Endometrium (tissue), 2 donors: ENCODE results near the gene NR1D2.
"Not testable (repeated sequence)": the region's sequence is repeated elsewhere in the genome, so short reads cannot be mapped to it uniquely, and the experiment has no call there.

ENCODE experiments used
- FAIRE-seq: peaks from 2 replicates; lab custom pipeline; 2012; peaks lifted over from hg19 to GRCh38; lab: Jason Lieb, UNC
- donor health status: control.
- donor health status: control.

Gene NR1D2

DNA sequence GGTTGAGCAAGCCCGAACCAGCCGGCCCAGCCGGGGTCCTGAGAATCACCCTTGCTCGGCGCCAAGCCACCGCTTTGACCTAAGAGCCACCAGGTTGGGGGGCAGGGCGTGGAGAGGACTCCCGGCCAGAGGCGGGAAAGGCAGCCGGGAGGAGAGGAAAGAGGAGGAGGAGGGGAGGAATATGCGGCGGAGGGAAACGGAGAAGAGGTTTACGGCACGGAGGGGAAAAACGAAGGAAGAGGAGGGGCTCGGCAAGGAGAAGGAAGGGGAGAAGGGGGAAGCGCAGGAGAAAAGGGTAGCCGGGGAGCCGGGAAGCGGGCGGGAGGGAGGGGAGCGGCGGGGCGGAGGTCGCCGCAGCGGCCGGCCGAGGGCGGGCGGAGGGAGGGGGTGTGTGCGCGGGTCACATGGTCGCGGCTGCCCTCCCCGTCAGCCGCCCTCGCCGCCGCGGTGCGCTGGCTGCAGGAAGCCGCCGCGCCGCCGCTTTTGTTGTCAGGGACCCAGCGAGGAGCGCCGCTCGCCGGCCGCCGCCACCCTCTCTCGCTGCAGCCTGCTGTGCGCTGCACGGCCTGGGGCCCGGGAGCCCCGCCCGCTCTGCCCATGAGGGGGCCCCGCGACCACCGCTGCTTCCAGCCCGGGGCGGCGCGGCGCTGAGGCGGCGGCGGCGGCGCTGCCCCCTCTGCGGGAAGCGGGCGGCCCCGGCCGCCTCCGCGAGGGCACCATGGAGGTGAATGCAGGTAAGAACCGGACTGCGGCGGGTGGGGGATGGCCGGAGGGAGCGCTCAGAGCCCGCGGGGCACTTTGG is at the start of gene NR1D2:
Gene NR1D2, plus strand, starts transcription at position 426 of the 802 bp plus-strand sequence. Its CDS starts 293 bp downstream, at position 719.
- no peak for FAIRE-seq

DNA sequence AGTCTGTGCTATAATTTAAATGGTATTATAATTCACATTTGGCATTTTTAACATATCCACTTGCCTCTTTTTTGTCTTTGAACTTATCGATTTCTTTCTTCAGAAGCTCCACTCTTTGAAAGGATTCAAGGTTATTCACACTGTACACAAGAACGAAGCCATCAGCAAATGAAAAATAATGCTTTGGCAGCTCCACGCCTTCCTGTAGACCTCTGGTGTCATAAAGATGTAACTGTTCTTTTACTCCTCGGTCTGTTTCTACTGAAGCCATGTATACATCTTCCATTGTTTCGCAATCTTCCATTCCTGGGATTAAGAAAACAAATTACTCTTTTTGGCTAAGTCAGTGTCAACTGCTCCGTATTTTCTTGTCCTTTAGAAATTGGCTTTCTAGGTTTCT is 44.3 kb upstream of the NR1D2 start:
- FAIRE-seq, result no peak

DNA sequence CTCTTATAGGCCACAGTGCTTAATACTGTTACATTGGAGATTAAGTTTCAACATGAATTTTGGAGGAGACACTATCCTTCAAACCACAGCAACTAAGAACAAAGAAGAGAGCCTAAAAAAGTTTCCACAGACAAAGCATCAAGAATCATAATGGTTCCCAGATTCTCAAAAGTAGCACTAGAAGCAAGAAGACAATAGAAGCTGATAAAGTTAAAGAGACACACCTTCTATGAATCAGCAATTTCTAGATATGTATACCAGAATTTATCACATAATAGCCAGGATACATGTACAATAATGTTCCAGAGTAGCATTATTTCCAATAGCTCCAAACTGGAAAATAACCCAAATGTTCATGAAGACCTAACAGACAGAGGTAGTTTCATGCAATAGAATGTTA is 40.5 kb upstream of the NR1D2 start:
- FAIRE-seq, result no peak

DNA sequence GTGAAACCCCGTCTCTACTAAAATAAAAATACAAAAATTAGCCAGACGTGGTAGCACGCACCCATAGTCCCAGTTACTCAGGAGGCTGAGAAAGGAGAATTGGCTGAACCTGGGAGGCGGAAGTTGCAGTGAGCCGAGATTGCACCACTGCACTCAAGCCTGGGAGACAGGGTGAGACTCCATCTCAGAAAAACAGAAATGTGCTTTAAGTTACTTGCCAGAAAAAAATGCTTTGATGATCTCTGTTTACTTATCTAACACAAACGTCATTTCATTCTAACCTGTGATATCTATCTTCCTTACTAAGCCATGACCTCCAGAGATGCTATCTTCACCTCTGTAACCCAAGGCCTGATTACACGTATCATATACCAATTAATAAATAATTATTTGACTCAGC is 35.7 kb upstream of the NR1D2 start:
- no peak for FAIRE-seq

DNA sequence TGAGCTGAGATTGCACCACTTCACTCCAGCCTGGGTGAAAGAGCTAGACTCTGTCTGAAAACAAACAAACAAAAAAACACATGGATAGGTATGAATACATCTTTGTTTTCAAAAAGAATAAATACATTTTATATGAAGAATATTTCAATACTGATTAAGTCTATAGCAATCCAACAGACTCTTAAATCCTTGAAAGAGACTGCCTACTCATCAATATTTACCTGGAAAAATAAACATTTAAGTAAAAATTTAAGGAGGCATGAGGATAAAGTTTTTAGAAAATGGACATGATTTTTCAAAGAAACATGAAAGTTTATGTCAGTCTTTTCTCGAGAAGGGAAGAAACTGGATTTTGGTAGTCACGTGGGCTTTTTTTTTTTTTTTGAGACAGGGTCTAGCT is 33.7 kb upstream of the NR1D2 start:
- FAIRE-seq, result no peak

DNA sequence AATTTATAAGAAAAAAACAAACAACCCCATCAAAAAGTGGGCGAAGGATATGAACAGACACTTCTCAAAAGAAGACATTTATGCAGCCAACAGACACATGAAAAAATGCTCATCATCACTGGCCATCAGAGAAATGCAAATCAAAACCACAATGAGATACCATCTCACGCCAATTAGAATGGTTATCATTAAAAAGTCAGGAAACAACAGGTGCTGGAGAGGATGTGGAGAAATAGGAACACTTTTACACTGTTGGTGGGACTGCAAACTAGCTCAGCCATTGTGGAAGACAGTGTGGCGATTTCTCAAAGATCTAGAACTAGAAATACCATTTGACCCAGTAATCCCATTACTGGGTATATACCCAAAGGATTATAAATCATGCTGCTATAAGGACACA is 32.8 kb upstream of the NR1D2 start:
- FAIRE-seq, result not testable (repeated sequence)

DNA sequence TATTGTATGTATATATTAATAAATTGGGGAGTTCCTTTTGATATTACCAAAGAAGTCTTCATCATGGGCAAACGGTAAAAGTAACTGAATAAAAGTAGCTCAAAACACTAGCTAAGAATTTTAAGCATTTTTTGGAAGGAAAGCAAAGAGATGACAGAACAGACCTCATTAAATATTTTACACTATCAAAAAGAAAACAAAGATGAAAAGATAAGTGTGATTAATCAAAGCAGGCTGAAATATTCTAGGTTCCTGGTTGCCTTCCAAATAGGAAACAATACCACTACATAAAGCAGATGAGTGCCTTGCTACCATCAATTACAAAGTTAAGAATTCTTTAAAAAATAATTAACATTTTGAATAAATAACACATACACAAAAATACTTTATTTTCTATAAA is 31.9 kb upstream of the NR1D2 start:
- FAIRE-seq, result no peak

DNA sequence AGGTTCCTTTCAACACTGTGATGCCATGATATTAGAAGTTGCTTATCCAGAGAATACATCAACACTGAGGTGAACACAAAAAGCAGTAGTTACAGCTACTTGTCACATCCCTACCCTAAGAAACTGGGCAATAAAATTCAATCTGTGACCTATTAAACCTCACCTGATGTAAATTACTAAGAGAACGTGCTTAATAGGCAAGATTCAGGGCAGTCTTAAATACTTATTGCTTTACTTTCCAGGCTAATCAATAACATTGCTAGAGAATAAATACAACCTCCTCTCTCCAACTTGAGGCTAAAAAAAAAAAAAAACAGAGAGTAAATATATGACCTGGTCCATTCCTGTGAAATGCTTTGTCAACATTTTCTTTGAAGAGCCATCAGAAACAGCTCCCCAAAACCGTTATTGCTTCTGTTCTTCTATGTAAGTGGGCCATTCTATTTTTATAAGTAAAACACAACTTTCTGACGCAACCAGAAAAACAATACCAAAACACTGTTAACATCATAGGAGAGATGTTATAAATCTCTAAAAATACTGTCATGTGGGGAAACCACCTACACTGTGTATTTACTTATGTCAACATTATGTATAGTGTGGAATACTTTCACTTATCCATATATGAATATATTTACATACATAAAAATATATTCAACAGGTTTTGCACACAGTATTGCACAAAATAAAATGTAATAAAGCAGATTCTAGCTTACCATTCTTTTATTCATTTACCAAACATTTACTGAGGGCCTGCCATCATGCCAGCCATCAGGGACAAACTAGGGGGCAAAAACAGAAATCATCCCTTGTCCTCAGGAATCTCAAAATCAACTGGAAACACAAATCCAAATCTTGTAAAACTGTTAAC is 31.0 kb upstream of the NR1D2 start:
- FAIRE-seq, result no peak

DNA sequence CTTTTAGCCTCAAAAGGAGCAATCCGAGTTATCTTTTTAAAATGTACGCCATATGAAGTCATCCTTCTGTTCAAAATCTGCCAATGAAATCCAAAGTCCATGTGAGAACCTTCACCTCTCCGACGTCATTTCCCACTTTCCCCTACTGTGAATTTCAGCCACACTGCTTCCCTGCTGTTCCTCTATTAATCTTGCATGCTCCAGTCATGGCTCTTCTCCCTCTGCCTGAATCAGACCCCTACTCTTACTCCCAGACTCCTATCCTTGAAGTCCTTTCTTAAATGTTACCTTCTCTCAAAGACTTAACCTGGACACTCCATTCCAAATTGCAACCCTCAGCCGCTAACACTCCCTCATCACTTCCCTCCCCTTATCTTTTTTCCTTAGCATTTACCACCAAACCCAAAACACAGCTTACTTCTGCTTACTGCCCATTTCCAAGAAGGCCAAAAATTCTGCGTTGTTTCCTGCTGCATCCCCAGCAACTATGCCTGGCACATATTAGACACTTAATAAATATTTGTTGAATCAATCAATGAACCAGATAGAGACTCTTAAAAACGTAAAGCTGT is 29.5 kb upstream of the NR1D2 start:
- FAIRE-seq, result no peak

DNA sequence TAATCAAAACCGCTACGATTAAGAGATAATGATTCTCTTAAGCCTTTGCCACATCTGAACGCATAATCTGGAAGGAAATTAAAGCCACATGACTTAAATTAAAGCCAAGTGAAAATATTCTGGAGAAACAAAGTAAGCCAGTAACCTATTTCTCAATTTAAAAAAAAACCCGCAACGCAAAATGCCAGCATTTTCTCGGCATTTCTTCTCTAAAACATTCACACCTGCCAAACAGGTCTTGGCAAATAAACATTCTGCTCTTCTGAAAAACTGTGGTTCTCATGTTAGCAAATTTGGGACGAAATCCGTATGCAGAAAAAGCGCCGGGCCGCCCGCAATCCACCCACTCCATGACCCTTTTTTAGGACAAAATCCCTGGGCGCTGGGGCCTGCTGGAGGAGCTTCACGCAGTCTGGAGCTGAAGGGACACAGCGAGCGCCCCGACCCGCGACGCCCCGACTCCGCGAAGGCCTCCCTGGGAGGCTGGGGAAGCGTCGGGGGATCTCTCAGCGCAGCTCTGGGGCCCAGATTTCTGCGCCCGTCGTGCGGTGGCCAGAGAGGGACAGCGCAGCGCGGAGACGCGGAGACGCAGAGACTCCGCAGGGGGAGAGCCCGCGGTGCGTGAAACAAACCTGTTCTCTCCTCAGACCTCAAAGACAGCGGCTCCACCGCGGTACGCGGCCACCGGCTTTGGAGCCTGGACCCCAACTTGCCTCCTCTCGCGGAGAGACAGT is 28.8 kb upstream of the NR1D2 start:
- FAIRE-seq, result no peak

DNA sequence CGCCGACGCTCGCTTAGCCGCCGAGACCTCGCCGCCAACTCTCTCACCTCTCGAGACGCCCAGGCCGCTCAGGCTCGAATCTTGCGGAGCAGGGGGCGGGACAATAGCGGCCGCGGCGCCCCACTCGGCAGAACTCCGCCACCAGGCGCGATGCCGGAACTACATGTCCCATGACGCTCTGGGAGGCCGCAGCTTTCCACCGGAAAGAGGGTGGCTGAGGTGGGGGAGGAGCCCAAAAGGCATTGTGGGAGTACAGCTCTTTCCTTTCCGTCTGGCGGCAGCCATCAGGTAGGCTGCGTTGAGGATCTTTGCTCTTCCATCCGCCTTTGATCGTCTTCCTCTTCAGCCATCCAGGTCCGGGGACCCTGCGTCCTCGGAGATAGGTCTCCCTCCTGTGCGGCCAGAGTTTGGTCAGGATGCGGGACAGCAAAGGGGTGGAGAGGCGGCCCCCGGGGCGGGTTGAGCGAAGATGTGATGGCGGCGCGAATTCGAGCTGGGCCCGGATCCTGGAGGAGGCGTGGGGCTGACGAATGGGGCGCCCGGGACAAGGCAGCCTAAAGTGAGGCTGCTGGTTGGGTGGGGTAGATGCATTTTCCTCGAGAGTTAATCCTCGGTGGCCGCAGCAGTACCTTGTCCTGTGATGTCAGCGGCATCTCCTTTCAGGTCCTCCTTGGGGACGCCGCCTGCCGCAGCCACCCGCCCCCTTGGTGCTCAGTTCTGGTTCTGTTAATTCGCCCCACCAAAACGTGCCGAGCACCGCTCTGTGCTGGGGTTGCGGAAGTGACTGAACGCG is 28.0 kb upstream of the NR1D2 start, which contains the start of the genes NKIRAS1 and RPL15:
Gene NKIRAS1, minus strand, starts transcription at position 105 of the 793 bp plus-strand sequence. CDS start 6,086 bp downstream, outside the sequence.
Gene RPL15, plus strand, starts transcription at position 247 of the 793 bp plus-strand sequence. CDS start 728 bp downstream, outside the sequence.
- peak; percentile 51 for FAIRE-seq

DNA sequence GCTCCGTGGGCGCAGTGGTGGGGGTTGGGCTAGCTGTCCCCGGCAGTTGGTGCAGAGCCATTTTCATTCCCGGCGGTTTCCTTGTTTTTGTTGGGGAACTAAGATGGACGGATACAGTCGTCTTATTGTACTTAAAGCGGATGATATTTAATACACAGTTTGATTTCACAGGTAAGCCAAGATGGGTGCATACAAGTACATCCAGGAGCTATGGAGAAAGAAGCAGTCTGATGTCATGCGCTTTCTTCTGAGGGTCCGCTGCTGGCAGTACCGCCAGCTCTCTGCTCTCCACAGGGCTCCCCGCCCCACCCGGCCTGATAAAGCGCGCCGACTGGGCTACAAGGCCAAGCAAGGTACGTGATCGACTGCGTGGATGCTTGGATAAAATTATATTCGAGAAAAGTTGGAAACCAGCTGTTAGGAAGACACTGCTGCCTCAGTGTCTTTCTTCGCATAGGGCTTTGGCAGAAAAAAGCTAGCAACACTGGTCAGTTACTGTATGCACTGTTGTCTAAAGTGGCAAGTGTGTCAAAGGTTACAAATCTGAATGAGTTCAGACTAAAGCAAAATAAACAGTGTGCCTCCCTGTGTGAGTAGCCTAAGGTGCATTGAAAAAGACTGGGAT is 27.3 kb upstream of the NR1D2 start:
- FAIRE-seq, result not testable (repeated sequence)

DNA sequence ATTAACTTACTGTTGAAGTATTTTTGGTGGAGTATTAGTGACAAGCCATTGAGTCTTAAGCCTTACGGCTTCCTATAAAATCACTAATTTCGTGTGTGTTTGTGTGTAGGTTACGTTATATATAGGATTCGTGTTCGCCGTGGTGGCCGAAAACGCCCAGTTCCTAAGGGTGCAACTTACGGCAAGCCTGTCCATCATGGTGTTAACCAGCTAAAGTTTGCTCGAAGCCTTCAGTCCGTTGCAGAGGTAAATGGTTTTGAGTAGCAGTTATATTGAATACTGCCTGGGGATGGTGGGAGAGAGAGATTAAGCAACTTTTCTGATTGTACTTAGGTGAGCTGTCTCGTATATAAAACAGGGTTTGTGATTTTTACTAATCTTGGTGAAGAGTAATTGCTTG is 26.8 kb upstream of the NR1D2 start:
- FAIRE-seq, result not testable (repeated sequence)

DNA sequence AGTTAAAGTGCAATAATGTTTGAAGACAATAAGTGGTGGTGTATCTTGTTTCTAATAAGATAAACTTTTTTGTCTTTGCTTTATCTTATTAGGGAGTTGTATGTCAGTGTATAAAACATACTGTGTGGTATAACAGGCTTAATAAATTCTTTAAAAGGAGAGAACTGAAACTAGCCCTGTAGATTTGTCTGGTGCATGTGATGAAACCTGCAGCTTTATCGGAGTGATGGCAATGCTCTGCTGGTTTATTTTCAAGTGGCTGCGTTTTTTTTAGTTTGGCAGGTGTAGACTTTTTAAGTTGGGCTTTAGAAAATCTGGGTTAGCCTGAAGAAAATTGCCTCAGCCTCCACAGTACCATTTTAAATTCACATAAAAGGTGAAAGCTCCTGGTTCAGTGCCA is 25.5 kb upstream of the NR1D2 start:
- no peak for FAIRE-seq

DNA sequence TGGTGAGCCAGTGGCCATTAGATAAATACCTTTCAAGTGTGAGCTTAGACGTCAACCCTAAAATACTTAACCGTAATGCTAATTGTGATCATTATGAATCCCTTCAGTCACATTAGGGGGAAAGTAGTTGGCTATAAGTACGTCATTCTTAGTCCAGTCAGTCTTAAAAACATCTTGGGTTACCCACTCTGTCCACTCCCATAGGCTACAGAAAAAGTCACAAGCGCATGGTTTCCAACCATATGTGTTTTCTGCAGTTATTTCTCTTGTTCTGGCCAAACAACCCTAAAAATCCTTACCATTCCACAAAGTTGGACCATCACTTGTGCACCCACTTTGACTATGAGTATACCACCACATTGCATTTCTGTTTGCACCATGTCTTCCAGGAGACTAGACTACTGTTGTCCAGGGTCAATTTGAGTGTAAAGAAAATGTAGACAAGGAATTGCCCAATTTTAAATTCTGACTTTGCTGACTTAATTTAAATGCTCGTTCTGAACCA is 24.9 kb upstream of the NR1D2 start:
- no peak for FAIRE-seq

DNA sequence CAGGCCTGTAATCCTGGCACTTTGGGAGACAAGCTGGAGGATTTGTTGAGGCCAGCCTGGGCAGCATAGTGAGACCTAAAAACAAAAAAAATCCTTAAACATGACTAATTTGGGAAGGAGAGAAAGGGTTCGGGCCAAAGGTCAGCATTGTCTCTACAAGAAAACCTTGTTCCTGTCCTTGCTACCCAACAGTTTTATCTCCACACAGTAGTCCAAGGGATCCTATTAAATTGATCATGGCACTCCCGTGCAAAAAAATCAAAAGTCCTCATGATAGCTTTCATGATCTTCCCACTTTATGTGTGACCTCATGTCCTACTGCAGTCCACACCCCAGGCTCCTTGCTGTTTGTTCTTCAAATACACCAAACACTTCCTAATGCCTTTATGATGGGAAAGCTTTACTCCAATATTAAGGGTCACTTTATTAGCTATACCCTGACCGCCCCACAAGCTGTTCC is 24.0 kb upstream of the NR1D2 start:
- no peak for FAIRE-seq

DNA sequence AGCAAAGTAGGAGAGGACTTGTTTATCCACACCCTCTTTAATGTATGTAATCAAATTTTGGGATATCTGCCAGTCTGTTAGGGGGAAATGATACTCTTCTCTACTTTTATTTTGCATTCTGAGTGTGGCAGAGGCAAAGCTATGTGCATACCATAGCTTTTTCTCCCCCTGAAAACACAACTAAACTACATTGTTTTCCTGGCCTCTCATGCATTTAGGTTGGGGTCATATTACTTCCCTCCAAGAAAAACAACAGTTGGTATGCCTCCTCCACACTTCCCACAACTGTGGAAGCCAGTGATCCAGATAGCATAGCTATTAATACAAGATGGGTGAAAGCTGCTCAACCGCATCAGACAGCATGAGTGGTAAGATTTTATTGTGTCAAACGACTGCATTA is 21.3 kb upstream of the NR1D2 start:
- FAIRE-seq, result no peak

DNA sequence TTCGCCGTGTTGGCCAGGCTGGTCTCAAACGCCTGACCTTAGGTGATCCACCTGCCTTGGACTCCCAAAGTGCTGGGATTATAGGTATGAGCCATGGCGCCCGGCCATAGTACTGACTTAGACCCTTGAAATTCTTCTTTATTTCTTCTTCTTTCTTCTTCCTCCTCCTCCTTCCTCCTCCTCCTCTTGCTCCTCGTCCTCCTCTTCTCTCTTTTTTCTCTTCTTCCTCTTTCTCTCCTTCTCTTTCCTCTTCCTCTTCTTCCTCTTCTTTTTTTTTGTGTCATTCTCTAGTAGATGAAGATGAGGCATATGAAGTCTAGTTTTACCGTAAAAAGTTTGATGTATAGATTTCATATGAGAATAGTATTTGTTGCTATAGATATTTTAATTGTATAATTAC is 18.8 kb upstream of the NR1D2 start:
- FAIRE-seq, result no peak

DNA sequence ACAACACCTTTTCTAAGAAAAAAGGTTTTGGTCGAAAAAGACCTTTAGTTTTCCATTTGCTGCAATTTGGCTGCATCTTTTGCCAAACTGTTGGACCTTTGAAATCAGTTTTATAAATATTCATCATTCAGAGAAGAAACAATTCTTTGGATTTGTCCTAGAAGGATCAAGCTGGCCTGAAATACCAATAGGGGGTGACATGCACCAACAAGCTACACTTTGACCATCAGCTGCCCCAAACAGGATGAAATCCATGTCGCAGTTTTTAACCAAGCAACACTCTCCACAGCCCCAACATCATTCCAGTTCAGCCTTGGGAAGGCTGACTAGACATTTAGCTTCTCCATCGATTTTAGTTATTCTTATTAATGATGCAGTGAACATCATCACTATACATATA is 18.4 kb upstream of the NR1D2 start:
- FAIRE-seq, result no peak

DNA sequence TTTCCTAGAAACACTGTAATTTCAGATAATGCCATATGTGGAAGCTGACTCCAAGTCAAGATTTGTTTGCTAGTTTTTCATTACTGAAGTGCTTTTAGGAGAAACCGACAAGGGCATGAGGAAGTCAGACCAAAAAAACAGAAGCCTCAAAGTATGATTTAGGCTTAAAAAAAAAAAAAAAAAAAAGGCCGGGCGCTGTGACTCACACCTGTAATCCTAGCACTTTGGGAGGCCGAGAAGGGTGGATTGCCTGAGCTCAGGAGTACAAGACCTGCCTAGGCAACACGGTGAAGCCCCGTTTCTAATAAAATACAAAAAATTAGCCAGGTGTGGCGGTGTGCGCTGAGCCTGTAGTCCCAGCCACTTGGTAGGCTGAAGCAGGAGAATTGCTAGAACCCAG is 16.6 kb upstream of the NR1D2 start:
- no peak for FAIRE-seq
